H1 (cell line): ENCODE data around the gene VSTM2L. TPM values are rescaled to one million over a fixed set of nuclear protein-coding genes. Genes with fewer than 3 reads are reported as not detected.

Experiments
- CTCF ChIA-PET: fragments of 300-600 bp; sonication (Branson Sonifier 250); formaldehyde crosslinking; loops from one replicate; lab custom pipeline; 2021; ENCODE audit not compliant: partially characterized antibody; lab: Charles Lee
- POLR2A ChIA-PET: fragments of 300-600 bp; sonication (Branson Sonifier 250); formaldehyde crosslinking; loops from one replicate; lab custom pipeline; 2021; ENCODE audit warnings: inconsistent platforms; ENCODE audit not compliant: partially characterized antibody; lab: Charles Lee
- DNase-seq, 2 experiments: peaks; one replicate each; pipeline versions ENCODE4 v3.0.0 to v3.0.0-alpha.2; 2010 to 2022; ENCODE audit warnings: low spot score in 2 of 2, low read depth in 1 of 2, mixed read lengths in 1 of 2
- FAIRE-seq: peaks from 2 replicates; lab custom pipeline; 2011; peaks lifted over from hg19 to GRCh38; lab: Jason Lieb, UNC
- H2AFZ ChIP-seq: 2 replicates; pipeline ENCODE4 v1.8.1; 2012; ENCODE audit warnings: low read length, inconsistent platforms
- H2AK5ac ChIP-seq: 2 replicates; pipeline ENCODE4 v1.6.1; 2013; ENCODE audit warnings: low read depth, low read length
- H2BK120ac ChIP-seq: replicated peaks from 2 replicates; pipeline ENCODE3; 2013; ENCODE audit warnings: low read depth, low read length, inconsistent platforms
- H2BK12ac ChIP-seq: 2 replicates; pipeline ENCODE4 v1.6.1; 2013; ENCODE audit warnings: low read depth, low read length
- H2BK15ac ChIP-seq: 2 replicates; pipeline ENCODE4 v1.6.1; 2013; ENCODE audit warnings: low read length
- H2BK20ac ChIP-seq: 2 replicates; pipeline ENCODE4 v1.6.1; 2013; ENCODE audit warnings: low read length
- H2BK5ac ChIP-seq: 2 replicates; pipeline ENCODE4 v1.6.1; 2013; ENCODE audit warnings: low read depth, low read length
- H3K14ac ChIP-seq: 2 replicates; pipeline ENCODE4 v1.6.1; 2013; ENCODE audit warnings: inconsistent platforms; ENCODE audit not compliant: insufficient read length
- H3K18ac ChIP-seq: 2 replicates; pipeline ENCODE4 v1.6.1; 2013; ENCODE audit warnings: low read length; ENCODE audit errors: extremely low read depth
- H3K23ac ChIP-seq: 2 replicates; pipeline ENCODE4 v1.6.1; 2013; ENCODE audit warnings: inconsistent platforms; ENCODE audit not compliant: insufficient read length
- H3K23me2 ChIP-seq: 2 replicates; pipeline ENCODE4 v1.6.1; 2013; ENCODE audit warnings: low read depth, low read length
- H3K27ac ChIP-seq: 2 replicates; pipeline ENCODE4 v1.6.1; 2011; ENCODE audit warnings: low read depth, low read length, inconsistent platforms
- H3K27me3 ChIP-seq, 4 experiments: replicated peaks in 1 of 4; 1 replicate in 1 of 4; 2 replicates in 3 of 4; pipeline versions ENCODE4 v1.6.1 to v1.8.1; 2011 to 2013; ENCODE audit warnings: low read length in 3 of 4, mild to moderate bottlenecking in 3 of 4, inconsistent platforms in 2 of 4, mixed read lengths in 2 of 4, moderate library complexity in 1 of 4; ENCODE audit not compliant: control insufficient read depth in 3 of 4, insufficient read depth in 3 of 4; ENCODE audit errors: extremely low read depth in 1 of 4
- H3K36me3 ChIP-seq, 4 experiments: 2 replicates each; pipeline versions ENCODE4 v1.6.1 to v1.8.1; 2011 to 2013; ENCODE audit warnings: mild to moderate bottlenecking in 4 of 4, low read length in 3 of 4, moderate library complexity in 2 of 4, control low read depth in 1 of 4, inconsistent platforms in 1 of 4; ENCODE audit not compliant: insufficient read depth in 4 of 4, control insufficient read depth in 2 of 4
- H3K4ac ChIP-seq: replicated peaks from 2 replicates; pipeline ENCODE3; 2013; ENCODE audit warnings: low read length, low read depth, mixed read lengths, inconsistent platforms; ENCODE audit not compliant: insufficient read length
- H3K4me1 ChIP-seq, 4 experiments: replicated peaks in 1 of 4; 1 replicate in 1 of 4; 2 replicates in 3 of 4; pipeline versions ENCODE4 v1.6.1 to v1.8.1; 2011 to 2013; ENCODE audit warnings: low read length in 3 of 4, inconsistent platforms in 2 of 4, mixed read lengths in 1 of 4; ENCODE audit not compliant: insufficient read depth in 4 of 4, control insufficient read depth in 3 of 4
- H3K4me2 ChIP-seq, 2 experiments: 2 replicates each; pipeline versions ENCODE4 v1.6.1 to v1.8.1; 2011 to 2013; ENCODE audit warnings: low read depth in 2 of 2, low read length in 2 of 2, control low read depth in 1 of 2, inconsistent platforms in 1 of 2, mild to moderate bottlenecking in 1 of 2; ENCODE audit not compliant: insufficient read depth in 1 of 2
- H3K4me3 ChIP-seq, 4 experiments: fragments of 200-600, 300-600 bp in 1 of 4; sonication (generic), shearing (Covaris generic), sonication (Bioruptor Twin) in 1 of 4; 2 replicates each; pipeline versions ENCODE4 v1.5.1 to v1.8.1; 2011 to 2016; ENCODE audit warnings: low read length in 4 of 4, low read depth in 3 of 4, control low read depth in 2 of 4, inconsistent platforms in 2 of 4, mild to moderate bottlenecking in 2 of 4, mixed read lengths in 1 of 4, moderate library complexity in 1 of 4; ENCODE audit not compliant: insufficient read depth in 2 of 4; ENCODE audit errors: extremely low read depth in 1 of 4
- H3K56ac ChIP-seq: replicated peaks from 2 replicates; pipeline ENCODE3; 2013; ENCODE audit warnings: low read depth, mild to moderate bottlenecking, mixed read lengths, low read length, inconsistent platforms; ENCODE audit not compliant: insufficient read length
- H3K79me1 ChIP-seq: 2 replicates; pipeline ENCODE4 v1.6.1; 2013; ENCODE audit warnings: low read depth, low read length, control low read depth
- H3K79me2 ChIP-seq, 2 experiments: 2 replicates each; pipeline versions ENCODE4 v1.6.1 to v1.8.1; 2012 to 2013; ENCODE audit warnings: low read length in 2 of 2, mild to moderate bottlenecking in 2 of 2, inconsistent platforms in 1 of 2; ENCODE audit not compliant: insufficient read depth in 2 of 2, control insufficient read depth in 1 of 2
- H3K9ac ChIP-seq, 4 experiments: replicated peaks in 1 of 4; 1 replicate in 1 of 4; 2 replicates in 3 of 4; pipeline versions ENCODE4 v1.6.1 to v1.8.1; 2011 to 2013; ENCODE audit warnings: low read depth in 3 of 4, low read length in 3 of 4, control low read depth in 2 of 4, mild to moderate bottlenecking in 2 of 4, moderate library complexity in 2 of 4, inconsistent platforms in 1 of 4; ENCODE audit errors: extremely low read depth in 1 of 4
- H3K9me3 ChIP-seq, 2 experiments: 2 replicates each; pipeline versions ENCODE4 v1.6.1 to v1.8.1; 2012 to 2013; ENCODE audit warnings: mild to moderate bottlenecking in 2 of 2, moderate library complexity in 2 of 2, control low read depth in 1 of 2, inconsistent platforms in 1 of 2, low read depth in 1 of 2, low read length in 1 of 2, mixed read lengths in 1 of 2; ENCODE audit not compliant: insufficient read depth in 2 of 2
- H4K20me1 ChIP-seq, 2 experiments: replicated peaks in 1 of 2; 2 replicates each; pipeline versions ENCODE3 to v1.8.1; 2011 to 2013; ENCODE audit warnings: inconsistent platforms in 2 of 2, low read length in 2 of 2, mild to moderate bottlenecking in 1 of 2; ENCODE audit not compliant: insufficient read depth in 2 of 2, control insufficient read depth in 1 of 2
- H4K5ac ChIP-seq: 2 replicates; pipeline ENCODE4 v1.6.1; 2013; ENCODE audit warnings: low read length, low read depth, mixed read lengths, inconsistent platforms; ENCODE audit not compliant: insufficient read length
- H4K8ac ChIP-seq: 2 replicates; pipeline ENCODE4 v1.8.0; 2013; ENCODE audit warnings: mild to moderate bottlenecking, moderate library complexity, low read length, inconsistent platforms; ENCODE audit not compliant: insufficient read depth; ENCODE audit errors: extremely low read depth
- H4K91ac ChIP-seq: replicated peaks from 2 replicates; pipeline ENCODE3; 2013; ENCODE audit warnings: low read length, mixed read lengths, inconsistent platforms; ENCODE audit not compliant: insufficient read length
- CHD1 ChIP-seq: IDR thresholded peaks from 2 replicates; pipeline ENCODE4 v1.6.1; 2012; ENCODE audit warnings: low read depth, low read length, improper control_type of control experiment
- E2F6 ChIP-seq: IDR thresholded peaks from 2 replicates; pipeline ENCODE4 v1.6.1; 2012; ENCODE audit warnings: inconsistent platforms
- MAFK ChIP-seq: IDR thresholded peaks from 2 replicates; pipeline ENCODE4 v1.6.1; 2012; ENCODE audit warnings: low read depth, mild to moderate bottlenecking, improper control_type of control experiment, low read length
- MAX ChIP-seq: IDR thresholded peaks from 2 replicates; pipeline ENCODE4 v1.6.1; 2012; ENCODE audit warnings: inconsistent platforms
- NRF1 ChIP-seq: IDR thresholded peaks from 2 replicates; pipeline ENCODE4 v1.6.1; 2011; ENCODE audit warnings: mild to moderate bottlenecking, low read depth, low read length, improper control_type of control experiment
- SIRT6 ChIP-seq: IDR thresholded peaks from one replicate; pipeline ENCODE4 v1.7.1; 2012; ENCODE audit warnings: low read length, inconsistent platforms
- SP1 ChIP-seq: IDR thresholded peaks from 2 replicates; pipeline ENCODE4 v1.6.1; 2011; ENCODE audit warnings: low read depth, low read length
- USF2 ChIP-seq: IDR thresholded peaks from 2 replicates; pipeline ENCODE4 v1.6.1; 2011; ENCODE audit warnings: low read length, improper control_type of control experiment
- ZNF274 ChIP-seq: IDR thresholded peaks from 2 replicates; pipeline ENCODE4 v1.7.0; 2012; ENCODE audit warnings: low read length, borderline replicate concordance; ENCODE audit errors: extremely low read depth
- WGBS, 2 experiments: shearing (Covaris generic) in 1 of 2; methylation state at CpG; one replicate each; pipeline versions ENCODE4 v1.1.6 to v1.1.7; 2013 to 2015; ENCODE audit warnings: low lambda C conversion rate in 2 of 2, mixed read lengths in 2 of 2, inconsistent platforms in 1 of 2, low coverage in 1 of 2, missing lambda C conversion rate in 1 of 2; ENCODE audit not compliant: insufficient replicate concordance in 2 of 2, insufficient coverage in 1 of 2, insufficient read length in 1 of 2; ENCODE audit errors: extremely low coverage in 1 of 2, missing lambda C conversion rate in 1 of 2; 5-methylcytosine and 5-hydroxymethylcytosine counted together
- polyA plus RNA-seq, 7 experiments: library from polyadenylated mRNA; depleted of rRNA in 3 of 7; stranded (reverse) in 5 of 7; unstranded in 2 of 7; fragments of >200 nt in 5 of 7; fragments of 200-250 nt in 2 of 7; gene quantifications; 1 replicate in 5 of 7; 2 replicates in 1 of 7; 4 replicates in 1 of 7; pipeline versions ENCODE4 v1.2.1 to v1.2.3, GENCODE V29; 2011 to 2013; ENCODE audit warnings: missing spikeins in 2 of 7, mixed read lengths in 2 of 7
- total RNA-seq: library from RNA; stranded (reverse); fragmentation: NEBNext Ultra II Directional; extraction: Animal tissue kit (Norgen Biotek cat#: 25700); gene quantifications from 2 replicates; pipeline ENCODE4 v1.2.1, GENCODE V29; 2021

Gene VSTM2L
- total and polyA plus RNA-seq, 2 of the 8 experiments (the other 6 are each of a cell fraction or from before 2014, with no cell fraction given): 1.3 to 3.2 TPM

GRCh38 chr20:37940858-37941257, 37.9 kb downstream of the VSTM2L start:
- no peak overlapping the region for H4K5ac ChIP-seq
- no peak overlapping the region for H2AFZ ChIP-seq
- FAIRE-seq (no peak), DNase-seq (peak in 1 of 2 experiments; percentile 24)
- ChIA-PET CTCF (interaction anchor here (1.0 to 4.9 kb wide), 7 partner anchors 10 to 53 kb away, joined by 3 to 42 read pairs (median 4); no protein-coding TSS in a partner anchor), POLR2A (no interaction called here)
- H3K79me2 ChIP-seq: no peaks in the 10 kb centered on the region
- TF ChIP-seq USF2 (no peak), ZNF274 (no peak), NRF1 (no peak), CHD1 (no peak), E2F6 (no peak), MAFK (no peak), SIRT6 (no peak), MAX (no peak), SP1 (no peak)
- WGBS, 2 experiments: 84% methylated on average over 6 of the region's 6 CpGs; no CpG with 5 or more reads in 1 of the 2 experiments
- H4K8ac ChIP-seq: no peak overlapping the region
- H4K20me1 ChIP-seq: peaks cover 0 to 1% of the 10 kb centered on the region in 2 experiments
- H3K4ac ChIP-seq: no peak overlapping the region
- no peak overlapping the region for H2BK12ac ChIP-seq
- no peak overlapping the region for H2BK15ac ChIP-seq
- no peak overlapping the region for H3K23ac ChIP-seq
- no peak overlapping the region for H2BK20ac ChIP-seq
- no peaks in the 10 kb centered on the region for H3K36me3 ChIP-seq
- 0 out of 7 replicates have a peak, but pooled peaks cover 0 to 4% (median 0%) of the 10 kb centered on the region in 4 experiments for H3K4me1 ChIP-seq
- H3K9ac ChIP-seq: no peak overlapping the region
- no peak overlapping the region for H4K91ac ChIP-seq
- no peak overlapping the region for H3K18ac ChIP-seq
- no peak overlapping the region for H2AK5ac ChIP-seq
- H3K23me2 ChIP-seq: no peaks in the 10 kb centered on the region
- H3K9me3 ChIP-seq: no peaks in the 10 kb centered on the region
- H2BK5ac ChIP-seq: no peak overlapping the region
- no peaks in the 10 kb centered on the region for H3K79me1 ChIP-seq
- H3K56ac ChIP-seq: no peak overlapping the region
- no peak overlapping the region for H3K14ac ChIP-seq
- no peak overlapping the region for H2BK120ac ChIP-seq
- H3K27ac ChIP-seq: no peak overlapping the region
- H3K27me3 ChIP-seq: no peaks in the 10 kb centered on the region
- H3K4me2 ChIP-seq: no peak overlapping the region
- no peak overlapping the region for H3K4me3 ChIP-seq
